Stimulated activated naive B cell treated with anti-CD40 and anti-IgM and Interleukin-4, amounts not matched to agents 10 μg/mL and 1 μg/mL and 100 μg/mL, for 72 hours (primary cell): ENCODE data around the gene GTF2H4.
"Not testable (repeated sequence)": the region's sequence is repeated elsewhere in the genome, so short reads cannot be mapped to it uniquely, and the experiment has no call there.

Experiments used
- ATAC-seq, 2 donors: fragments of 150-1000 bp; cut with Tn5 transposase; replicated peaks; 2 replicates each; pipeline ENCODE4 v1.10.0; 2021; ENCODE audit warnings: moderate library complexity in 1 of 2
- DNase-seq: peaks from one replicate; pipeline ENCODE4 v3.0.0; 2021
- H3K27ac Mint-ChIP-seq: one replicate; pipeline ENCODE4 v1.8.0; 2022; ENCODE audit warnings: mild to moderate bottlenecking, mixed read lengths
- H3K27me3 Mint-ChIP-seq, 2 donors: one replicate each; pipeline ENCODE4 v1.8.0; 2022; ENCODE audit warnings: mixed read lengths in 2 of 2
- H3K36me3 Mint-ChIP-seq, 2 donors: one replicate each; pipeline ENCODE4 v1.8.0; 2022; ENCODE audit warnings: mixed read lengths in 2 of 2, mild to moderate bottlenecking in 1 of 2
- H3K4me1 Mint-ChIP-seq, 2 donors: one replicate each; pipeline ENCODE4 v1.8.0; 2022; ENCODE audit warnings: mixed read lengths in 2 of 2, mild to moderate bottlenecking in 1 of 2
- H3K4me3 Mint-ChIP-seq, 2 donors: one replicate each; pipeline ENCODE4 v1.8.0; 2022; ENCODE audit warnings: mild to moderate bottlenecking in 2 of 2, mixed read lengths in 2 of 2, moderate library complexity in 1 of 2
- H3K9me3 Mint-ChIP-seq, 2 donors: one replicate each; pipeline ENCODE4 v1.8.0; 2022; ENCODE audit warnings: mixed read lengths in 2 of 2, mild to moderate bottlenecking in 1 of 2

Gene GTF2H4

DNA sequence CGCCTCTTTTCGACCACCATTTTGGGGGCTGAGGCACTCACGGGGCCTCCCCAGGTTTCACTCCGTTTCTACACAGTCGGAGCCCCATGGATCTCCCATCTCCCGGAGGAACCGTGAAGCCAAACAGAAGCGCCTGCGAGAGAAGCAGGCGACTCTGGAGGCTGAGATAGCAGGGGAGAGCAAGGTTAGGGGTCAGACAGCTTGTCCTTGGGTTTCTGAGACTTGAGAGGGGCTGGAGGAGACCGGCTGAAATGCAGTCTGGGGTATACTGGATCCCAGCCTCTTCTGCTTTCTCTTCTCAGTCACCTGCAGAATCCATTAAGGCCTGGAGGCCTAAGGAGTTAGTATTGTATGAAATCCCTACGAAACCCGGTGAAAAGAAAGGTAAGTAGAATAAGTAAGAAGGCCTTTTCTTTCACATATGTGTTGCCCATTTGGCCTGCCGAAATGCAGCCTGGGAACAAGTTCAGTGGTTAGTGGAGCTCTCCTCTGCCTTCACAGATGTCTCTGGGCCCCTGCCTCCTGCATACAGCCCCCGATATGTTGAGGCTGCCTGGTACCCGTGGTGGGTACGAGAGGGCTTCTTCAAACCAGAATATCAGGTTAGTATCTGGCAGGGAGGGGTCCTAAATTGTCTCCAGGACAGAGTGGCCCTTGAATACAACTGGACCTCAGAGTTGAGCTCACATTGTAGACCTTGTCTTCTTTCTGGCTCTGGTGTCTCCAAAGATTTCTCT, 7.0 kb downstream of the GTF2H4 start:
- Mint-ChIP-seq H3K4me1 (peaks cover 28 to 64% of the 10 kb centered on the region in 2 donors), H3K27me3 (no peaks in the 10 kb centered on the region), H3K27ac (peak overlapping the region; percentile 93), H3K36me3 (peaks cover 47 to 64% of the 10 kb centered on the region in 2 donors), H3K9me3 (no peaks in the 10 kb centered on the region), H3K4me3 (peak overlapping the region; percentile 90 to 98)
- ATAC-seq (peak in 1 of 2 donors; percentile 3), DNase-seq (no peak)

DNA sequence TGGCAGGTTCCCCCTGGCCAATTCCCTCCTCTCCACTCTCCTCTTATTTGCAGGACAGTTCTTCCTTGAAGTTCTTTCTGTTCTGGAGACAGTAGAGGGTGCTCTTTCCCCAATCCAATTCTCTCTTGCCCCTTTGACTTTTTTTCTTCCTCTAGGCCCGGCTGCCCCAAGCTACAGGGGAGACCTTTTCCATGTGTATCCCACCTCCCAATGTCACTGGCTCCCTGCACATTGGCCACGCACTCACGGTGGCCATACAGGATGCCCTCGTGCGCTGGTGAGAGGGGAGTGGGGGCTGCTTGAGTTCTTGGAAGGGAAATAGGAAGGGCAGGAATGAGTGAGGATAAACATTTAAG, 7.6 kb downstream of the GTF2H4 start:
- Mint-ChIP-seq H3K4me3 (peak overlapping the region; percentile 90 to 98), H3K36me3 (peaks cover 52 to 70% of the 10 kb centered on the region in 2 donors), H3K27me3 (no peaks in the 10 kb centered on the region), H3K9me3 (no peaks in the 10 kb centered on the region), H3K4me1 (peaks cover 28 to 62% of the 10 kb centered on the region in 2 donors), H3K27ac (no peak overlapping the region)
- DNase-seq (no peak), ATAC-seq (no peak)

DNA sequence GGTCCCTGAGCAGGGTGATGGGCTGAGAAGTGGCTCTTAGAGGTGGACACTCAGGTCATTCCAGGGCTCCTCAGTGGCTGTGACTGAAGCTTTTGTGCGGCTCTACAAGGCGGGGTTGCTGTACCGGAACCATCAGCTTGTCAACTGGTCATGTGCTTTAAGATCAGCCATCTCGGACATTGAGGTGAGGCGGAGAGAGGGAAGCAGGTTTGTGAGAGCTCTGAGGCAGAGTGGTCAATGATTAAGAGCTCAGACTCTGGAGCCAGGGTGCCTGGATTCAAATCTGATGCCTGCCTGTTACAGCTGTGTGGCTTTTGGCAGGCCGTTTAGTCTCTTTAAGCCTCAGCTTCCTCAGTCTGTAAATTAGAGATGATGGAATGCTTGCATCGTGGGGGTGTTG, 9.0 kb downstream of the GTF2H4 start:
- H3K9me3 Mint-ChIP-seq, result no peaks in the 10 kb centered on the region
- H3K27ac Mint-ChIP-seq, result no peak overlapping the region
- H3K27me3 Mint-ChIP-seq, result no peaks in the 10 kb centered on the region
- peaks cover 28 to 60% of the 10 kb centered on the region in 2 donors for H3K4me1 Mint-ChIP-seq
- no peak overlapping the region for H3K4me3 Mint-ChIP-seq
- no peak for DNase-seq
- no peak for ATAC-seq
- H3K36me3 Mint-ChIP-seq, result peaks cover 52 to 68% of the 10 kb centered on the region in 2 donors

DNA sequence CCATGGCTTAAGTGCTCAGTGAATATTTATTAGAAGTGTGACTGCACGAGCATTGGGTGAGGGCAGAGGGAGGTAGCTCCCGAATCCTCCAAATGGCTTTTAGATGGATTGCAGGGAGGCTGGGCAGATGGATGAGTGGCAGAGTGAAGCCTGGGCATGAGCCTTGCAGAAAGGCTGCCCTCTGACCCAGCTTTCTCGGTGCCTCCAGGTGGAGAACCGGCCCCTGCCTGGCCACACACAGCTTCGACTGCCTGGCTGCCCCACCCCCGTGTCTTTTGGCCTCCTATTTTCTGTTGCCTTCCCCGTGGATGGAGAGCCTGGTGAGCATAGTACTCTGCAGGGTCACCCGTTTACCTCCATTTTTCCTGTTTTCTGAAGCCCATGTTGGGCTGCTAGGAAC, 9.5 kb downstream of the GTF2H4 start:
- H3K27me3 Mint-ChIP-seq, result no peaks in the 10 kb centered on the region
- DNase-seq (no peak), ATAC-seq (no peak)
- peaks cover 25 to 58% of the 10 kb centered on the region in 2 donors for H3K4me1 Mint-ChIP-seq
- H3K4me3 Mint-ChIP-seq, result no peak overlapping the region
- H3K9me3 Mint-ChIP-seq, result no peaks in the 10 kb centered on the region
- H3K27ac Mint-ChIP-seq, result no peak overlapping the region
- peaks cover 57 to 68% of the 10 kb centered on the region in 2 donors for H3K36me3 Mint-ChIP-seq

DNA sequence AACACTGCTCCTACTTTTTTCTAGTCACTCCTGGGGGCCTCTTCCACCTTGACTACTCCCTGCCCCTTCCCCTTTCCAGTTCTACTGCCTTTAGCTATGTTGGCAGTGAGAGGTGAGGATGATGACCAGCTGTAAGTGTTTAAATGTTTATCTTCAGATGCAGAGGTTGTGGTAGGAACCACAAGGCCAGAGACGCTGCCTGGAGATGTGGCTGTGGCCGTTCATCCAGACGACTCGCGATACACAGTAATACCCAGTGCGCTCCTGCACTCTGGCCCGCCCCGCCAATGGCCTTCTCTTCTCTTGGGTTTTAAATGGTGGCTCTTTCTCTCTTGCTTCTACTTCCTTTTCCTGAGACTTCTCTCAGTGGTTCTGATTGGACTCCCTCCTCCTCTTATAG, 10.7 kb downstream of the GTF2H4 start:
- DNase-seq, result no peak
- Mint-ChIP-seq H3K4me3 (no peak overlapping the region), H3K4me1 (peaks cover 21 to 49% of the 10 kb centered on the region in 2 donors), H3K27ac (no peak overlapping the region), H3K27me3 (no peaks in the 10 kb centered on the region), H3K9me3 (no peaks in the 10 kb centered on the region), H3K36me3 (peaks cover 56 to 73% of the 10 kb centered on the region in 2 donors)
- ATAC-seq, result no peak

DNA sequence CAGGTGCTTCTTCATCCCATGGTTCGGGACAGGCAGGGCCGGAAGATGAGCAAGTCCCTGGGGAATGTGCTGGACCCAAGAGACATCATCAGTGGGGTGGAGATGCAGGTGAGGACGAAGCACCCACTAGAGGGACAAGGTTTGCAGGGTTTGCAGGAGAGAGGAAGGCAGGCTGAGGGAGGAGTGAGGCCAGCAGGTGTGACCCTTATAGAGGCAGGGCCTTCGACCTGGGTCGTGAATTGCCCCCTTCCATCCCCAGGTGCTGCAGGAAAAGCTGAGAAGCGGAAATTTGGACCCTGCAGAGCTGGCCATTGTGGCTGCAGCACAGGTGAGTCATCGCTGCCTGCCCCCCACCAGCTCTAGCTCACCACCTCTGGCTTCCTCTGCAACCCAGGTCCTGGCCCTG, 14.4 kb downstream of the GTF2H4 start:
- H3K4me1 Mint-ChIP-seq, result peaks cover 2 to 14% of the 10 kb centered on the region in 2 donors
- DNase-seq (no peak), ATAC-seq (no peak)
- no peaks in the 10 kb centered on the region for H3K9me3 Mint-ChIP-seq
- H3K27me3 Mint-ChIP-seq, result no peaks in the 10 kb centered on the region
- no peak overlapping the region for H3K4me3 Mint-ChIP-seq
- peaks cover 55 to 79% of the 10 kb centered on the region in 2 donors for H3K36me3 Mint-ChIP-seq
- H3K27ac Mint-ChIP-seq, result peak overlapping the region; percentile 68

DNA sequence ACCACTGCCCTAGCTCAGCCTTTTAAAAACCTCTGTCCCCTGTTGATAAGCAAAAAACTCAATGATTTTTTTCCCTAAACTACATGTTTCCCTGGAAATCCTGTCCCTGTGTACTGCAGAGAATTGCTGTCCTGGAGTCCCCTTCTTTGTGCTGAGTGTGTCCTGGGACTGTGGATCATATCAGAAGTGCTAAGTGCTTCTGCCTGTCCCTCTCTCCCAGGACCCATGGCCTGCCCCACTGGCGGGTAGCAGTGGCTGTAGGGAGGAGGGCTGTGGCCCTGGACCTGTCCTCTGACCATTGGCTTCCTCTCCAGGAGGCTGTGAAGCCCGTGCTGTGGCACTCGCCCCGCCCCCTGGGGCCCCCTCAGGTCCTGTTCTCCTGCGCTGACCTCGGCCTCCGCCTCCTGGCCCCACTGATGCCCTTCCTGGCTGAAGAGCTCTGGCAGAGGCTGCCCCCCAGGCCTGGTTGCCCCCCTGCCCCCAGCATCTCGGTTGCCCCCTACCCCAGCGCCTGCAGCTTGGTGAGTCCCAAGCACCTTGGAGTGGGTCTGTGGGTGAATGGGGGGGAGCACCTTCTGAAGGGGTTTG, 16.1 kb downstream of the GTF2H4 start:
- not testable (repeated sequence) for H3K9me3 Mint-ChIP-seq, H3K4me1 Mint-ChIP-seq, H3K27ac Mint-ChIP-seq, H3K4me3 Mint-ChIP-seq, DNase-seq, ATAC-seq, H3K27me3 Mint-ChIP-seq
- H3K36me3 Mint-ChIP-seq, result peaks cover 56 to 81% of the 10 kb centered on the region in 2 donors

DNA sequence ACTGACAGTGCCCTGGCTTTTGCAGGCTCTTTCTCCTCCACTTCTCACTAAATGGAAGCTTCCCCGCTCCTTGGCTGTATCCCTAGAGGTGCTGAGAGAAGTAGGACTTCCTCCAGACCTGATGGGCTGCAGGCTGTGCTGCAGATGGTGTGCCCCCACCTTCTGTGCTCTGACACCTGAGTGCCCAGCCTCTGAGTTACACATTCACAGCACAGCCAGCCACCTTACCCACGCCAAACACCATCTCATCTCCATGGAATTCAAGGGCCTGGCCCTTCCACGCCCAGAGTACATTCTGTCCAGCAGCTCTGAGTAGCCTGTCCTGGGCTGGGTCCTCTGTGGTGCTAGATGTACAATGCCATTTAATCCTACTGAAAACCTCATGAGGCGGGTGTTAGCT, 18.6 kb downstream of the GTF2H4 start:
- H3K4me1 Mint-ChIP-seq, result no peaks in the 10 kb centered on the region
- no peak for DNase-seq
- peaks cover 5 to 10% of the 10 kb centered on the region in 2 donors for H3K9me3 Mint-ChIP-seq
- no peak overlapping the region for H3K27ac Mint-ChIP-seq
- peaks cover 42 to 63% of the 10 kb centered on the region in 2 donors for H3K36me3 Mint-ChIP-seq
- ATAC-seq, result no peak
- no peak overlapping the region for H3K4me3 Mint-ChIP-seq
- H3K27me3 Mint-ChIP-seq, result peaks cover 0 to 6% of the 10 kb centered on the region in 2 donors

DNA sequence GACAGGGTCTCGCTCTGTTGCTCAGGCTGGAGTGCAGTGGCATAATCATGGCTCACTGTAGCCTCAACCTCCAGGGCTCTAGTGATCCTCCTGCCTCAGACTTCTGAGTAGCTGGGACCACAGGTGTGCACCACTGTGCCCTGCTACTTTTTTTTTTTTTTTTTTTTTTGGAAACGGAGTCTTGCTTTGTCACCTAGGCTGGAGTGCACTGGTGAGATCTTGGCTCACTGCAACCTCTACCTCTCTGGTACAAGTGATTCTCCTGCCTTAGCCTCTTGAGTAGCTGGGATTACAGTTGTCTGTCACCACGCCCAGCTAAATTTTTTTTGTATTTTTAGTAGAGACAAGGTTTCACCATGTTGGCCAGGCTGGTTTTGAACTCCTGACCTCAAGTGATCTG, 19.1 kb downstream of the GTF2H4 start:
- not testable (repeated sequence) for H3K9me3 Mint-ChIP-seq, H3K4me3 Mint-ChIP-seq, H3K4me1 Mint-ChIP-seq, DNase-seq, ATAC-seq, H3K27ac Mint-ChIP-seq
- peaks cover 39 to 60% of the 10 kb centered on the region in 2 donors for H3K36me3 Mint-ChIP-seq
- H3K27me3 Mint-ChIP-seq, result peaks cover 0 to 10% of the 10 kb centered on the region in 2 donors

DNA sequence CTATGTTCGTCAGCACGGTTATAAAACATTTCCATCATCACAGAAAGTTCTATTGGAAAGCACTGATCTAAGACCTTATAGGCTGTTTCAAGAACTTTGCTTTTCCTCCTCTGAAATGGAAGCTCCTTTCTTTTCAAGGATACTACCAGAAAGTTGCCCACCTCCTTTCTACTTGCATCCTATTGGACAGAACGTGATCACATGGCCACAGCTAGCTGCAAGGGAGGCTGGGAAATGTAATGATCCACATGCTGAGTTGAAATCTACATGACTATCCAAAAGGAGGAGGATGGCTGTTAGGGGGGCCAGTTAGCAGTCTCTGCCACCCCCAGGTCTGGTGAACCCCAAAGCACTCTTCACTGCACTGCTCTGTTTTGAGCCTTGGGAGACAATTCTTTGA, 20.7 kb downstream of the GTF2H4 start:
- peaks cover 5 to 10% of the 10 kb centered on the region in 2 donors for H3K9me3 Mint-ChIP-seq
- no peak overlapping the region for H3K4me3 Mint-ChIP-seq
- H3K36me3 Mint-ChIP-seq, result peaks cover 30 to 44% of the 10 kb centered on the region in 2 donors
- no peak overlapping the region for H3K27ac Mint-ChIP-seq
- DNase-seq (no peak), ATAC-seq (no peak)
- H3K4me1 Mint-ChIP-seq, result no peaks in the 10 kb centered on the region
- H3K27me3 Mint-ChIP-seq, result peaks cover 3 to 17% of the 10 kb centered on the region in 2 donors

DNA sequence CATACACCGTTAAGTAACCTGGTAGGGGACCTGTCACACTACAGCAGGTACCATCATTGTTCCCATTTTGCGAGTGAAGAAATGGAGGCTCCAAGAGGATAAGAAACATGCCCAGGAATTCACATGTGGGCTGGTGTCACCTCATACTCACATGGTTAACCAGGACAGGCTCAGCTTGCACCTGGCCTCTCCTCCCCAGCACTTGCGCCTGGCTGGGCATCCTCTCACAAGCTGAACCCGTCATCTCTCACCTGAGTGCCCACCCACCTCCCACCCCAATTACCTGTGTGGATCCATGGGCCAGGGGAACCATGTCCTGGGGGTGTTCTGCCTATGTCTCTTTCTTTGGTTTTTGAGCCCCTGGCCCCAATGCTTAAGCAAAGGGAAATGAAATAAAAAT, 22.5 kb downstream of the GTF2H4 start:
- no peak overlapping the region for H3K4me3 Mint-ChIP-seq
- H3K9me3 Mint-ChIP-seq, result peaks cover 5 to 10% of the 10 kb centered on the region in 2 donors
- H3K36me3 Mint-ChIP-seq, result peaks cover 26 to 34% of the 10 kb centered on the region in 2 donors
- H3K4me1 Mint-ChIP-seq, result no peaks in the 10 kb centered on the region
- ATAC-seq (no peak), DNase-seq (no peak)
- peaks cover 12 to 26% of the 10 kb centered on the region in 2 donors for H3K27me3 Mint-ChIP-seq
- no peak overlapping the region for H3K27ac Mint-ChIP-seq

DNA sequence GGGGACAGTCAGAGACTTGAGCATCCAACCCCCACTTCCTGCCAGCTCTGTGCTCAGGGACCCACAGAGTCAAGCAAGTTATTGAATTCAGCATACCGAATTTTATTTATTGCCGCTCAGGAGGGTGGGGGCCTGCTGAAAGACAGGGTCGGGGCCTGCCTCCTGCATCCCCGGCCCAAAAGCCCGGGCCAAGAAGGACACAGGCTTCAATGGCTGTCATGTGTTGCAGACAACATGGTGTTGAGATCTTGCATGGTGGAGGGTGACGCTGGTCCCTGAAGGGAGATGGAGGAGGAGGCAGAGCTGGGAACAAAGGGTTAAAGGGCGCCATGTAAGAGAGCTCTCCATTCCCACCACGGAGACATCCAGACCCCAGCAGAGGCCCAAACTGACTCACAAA, 23.3 kb downstream of the GTF2H4 start:
- peaks cover 5 to 10% of the 10 kb centered on the region in 2 donors for H3K9me3 Mint-ChIP-seq
- H3K4me1 Mint-ChIP-seq, result no peaks in the 10 kb centered on the region
- ATAC-seq, result no peak
- H3K36me3 Mint-ChIP-seq, result peaks cover 24 to 28% of the 10 kb centered on the region in 2 donors
- no peak overlapping the region for H3K27ac Mint-ChIP-seq
- DNase-seq, result no peak
- peaks cover 15 to 31% of the 10 kb centered on the region in 2 donors for H3K27me3 Mint-ChIP-seq
- no peak overlapping the region for H3K4me3 Mint-ChIP-seq

DNA sequence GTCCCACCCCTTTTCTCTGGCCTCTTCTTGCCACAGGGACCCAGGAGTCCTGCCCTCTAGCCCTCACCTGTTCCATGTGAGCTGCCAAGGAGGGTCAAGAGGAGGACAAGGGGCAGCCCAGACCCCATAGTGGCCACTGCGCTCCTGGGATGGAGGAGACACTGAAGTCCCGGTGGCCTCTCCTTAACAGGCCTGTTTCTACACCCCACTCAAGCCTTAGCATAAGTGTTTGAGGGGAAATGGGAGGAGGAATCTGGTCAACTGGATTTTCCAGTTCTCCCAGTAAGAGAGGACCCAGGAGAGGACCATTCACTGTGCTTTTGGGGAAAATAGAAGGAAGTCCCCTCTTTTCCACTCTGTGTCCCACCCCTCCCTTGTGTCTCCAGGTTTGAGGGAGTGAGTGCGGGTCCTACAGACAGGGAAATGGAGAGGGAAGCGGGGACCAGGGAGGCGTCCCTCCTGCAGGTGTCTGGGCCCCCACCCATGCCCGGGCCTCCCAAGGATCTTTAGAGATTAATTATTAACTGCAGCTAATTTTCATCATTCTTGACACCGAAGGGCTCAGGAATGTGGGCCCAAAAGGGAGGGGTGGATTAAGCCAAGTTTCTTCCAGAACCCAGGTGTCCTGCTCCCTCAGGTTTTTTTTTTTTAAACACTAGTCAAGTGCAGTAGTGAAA, 24.1 kb downstream of the GTF2H4 start, which contains the start of gene SFTA2:
SFTA2 (minus strand) TSS at position 202 of the 677 bp plus-strand sequence; CDS start at position 128, 74 bp downstream.
- Mint-ChIP-seq H3K27ac (no peak within 1 kb of the TSS), H3K36me3 (peaks cover 18 to 22% of the 10 kb centered on the region in 2 donors), H3K27me3 (peaks cover 23 to 39% of the 10 kb centered on the region in 2 donors), H3K4me3 (no peak within 1 kb of the TSS), H3K4me1 (no peaks in the 10 kb centered on the region), H3K9me3 (peaks cover 5 to 10% of the 10 kb centered on the region in 2 donors)
- no peak for ATAC-seq
- DNase-seq, result no peak

DNA sequence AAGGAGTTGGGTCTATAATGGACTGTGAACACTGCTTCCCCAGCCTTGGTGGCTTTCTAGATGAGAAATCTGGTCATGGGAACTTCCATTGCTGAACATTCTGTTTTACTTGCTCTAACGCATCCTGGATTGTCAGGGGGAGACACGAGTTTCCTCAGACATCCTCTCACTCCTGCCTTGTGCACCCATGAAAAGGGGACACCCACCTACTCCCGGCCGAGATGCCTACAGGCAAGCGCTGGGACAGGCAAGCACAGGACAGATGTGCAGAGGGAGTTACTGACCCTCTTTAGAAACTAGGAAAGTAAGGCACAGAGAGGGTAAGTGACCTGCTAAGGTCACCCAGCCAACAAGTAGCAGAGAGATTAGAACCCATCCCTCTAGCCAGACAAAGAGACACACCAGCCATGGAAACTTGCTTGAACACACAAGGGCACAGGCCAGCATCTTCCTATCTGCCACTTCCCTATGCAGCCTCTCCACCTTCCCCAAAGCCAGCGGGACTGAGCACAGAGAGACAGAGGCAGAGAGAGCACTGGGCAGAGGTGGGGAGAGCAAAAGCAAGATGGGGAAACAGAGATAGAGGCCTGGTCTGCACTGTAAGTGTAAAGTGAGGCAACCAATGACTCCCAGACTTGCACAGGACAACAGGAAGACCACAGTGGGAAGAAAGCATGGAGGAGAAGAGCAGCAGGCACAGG, 24.8 kb downstream of the GTF2H4 start:
- Mint-ChIP-seq H3K9me3 (peaks cover 5 to 10% of the 10 kb centered on the region in 2 donors), H3K36me3 (peaks cover 14 to 17% of the 10 kb centered on the region in 2 donors), H3K4me1 (no peaks in the 10 kb centered on the region), H3K27ac (no peak overlapping the region), H3K4me3 (no peak overlapping the region), H3K27me3 (peaks cover 28 to 46% of the 10 kb centered on the region in 2 donors)
- no peak for ATAC-seq
- DNase-seq, result no peak
